Kidney (tissue), 22 donors: Measurements from ENCODE around the gene SCNN1B. TPM values are rescaled to one million over a fixed set of nuclear protein-coding genes. Genes with fewer than 3 reads are reported as not detected.
A peak's percentile ranks its signal among the peaks of the same experiment; 100 is the strongest.
"Not testable (repeated sequence)": the region's sequence is repeated elsewhere in the genome, so short reads cannot be mapped to it uniquely, and the experiment has no call there.

ENCODE experiments used
- DNase-seq, 5 donors: peaks; one replicate each; pipeline ENCODE4 v3.0.0-alpha.2; 2013 to 2020
- FAIRE-seq: peaks from 2 replicates; lab custom pipeline; 2012; peaks lifted over from hg19 to GRCh38; lab: Jason Lieb, UNC
- H3K27ac ChIP-seq, 2 donors: one replicate each; pipeline ENCODE4 v1.7.0; 2013; ENCODE audit warnings: low read depth in 2 of 2, low read length in 2 of 2, inconsistent platforms in 1 of 2
- H3K27me3 ChIP-seq: one replicate; pipeline ENCODE4 v1.7.1; 2013; ENCODE audit warnings: low read length, inconsistent platforms; ENCODE audit not compliant: control insufficient read depth, insufficient read depth
- H3K36me3 ChIP-seq, 3 donors: one replicate each; pipeline versions ENCODE4 v1.7.0 to v1.7.1; 2013; ENCODE audit warnings: low read length in 3 of 3, control low read depth in 1 of 3, inconsistent platforms in 1 of 3; ENCODE audit not compliant: insufficient read depth in 3 of 3, control insufficient read depth in 2 of 3
- H3K4me1 ChIP-seq, 3 donors: one replicate each; pipeline versions ENCODE4 v1.7.0 to v1.7.1; 2013; ENCODE audit warnings: low read length in 3 of 3, inconsistent platforms in 1 of 3, low read depth in 1 of 3; ENCODE audit not compliant: control insufficient read depth in 2 of 3, insufficient read depth in 2 of 3
- H3K4me3 ChIP-seq, 3 donors: one replicate each; pipeline versions ENCODE4 v1.7.0 to v1.8.1; 2013; ENCODE audit warnings: low read length in 3 of 3, control low read depth in 1 of 3, inconsistent platforms in 1 of 3
- H3K9ac ChIP-seq, 3 donors: one replicate each; pipeline versions ENCODE4 v1.7.0 to v1.7.1; 2013; ENCODE audit warnings: low read length in 3 of 3, control low read depth in 1 of 3, inconsistent platforms in 1 of 3
- H3K9me3 ChIP-seq, 3 donors: one replicate each; pipeline versions ENCODE4 v1.7.0 to v1.7.1; 2013; ENCODE audit warnings: low read length in 3 of 3, control low read depth in 1 of 3, inconsistent platforms in 1 of 3; ENCODE audit not compliant: control insufficient read depth in 2 of 3, insufficient read depth in 1 of 3
- intact Hi-C: fragments of 100-400 bp; cut with DNase I; formaldehyde crosslinking; loops from one replicate; pipeline ENCODE4 v1.11.1; 2022
- long read RNA-seq, 10 donors: library from polyadenylated mRNA in 1 of 10; unstranded in 1 of 10; transcript quantifications; one replicate each; pipeline ENCODE4 v2.0.0 and lab custom pipeline, GENCODE V29; 2021 to 2026
- polyA plus RNA-seq: library from polyadenylated mRNA; stranded (reverse); fragments of 350-450 nt; fragmentation: Illumina TruSeq; extraction: RNeasy Lipid Tissue Mini Kit (QIAGEN cat#74804); gene quantifications from one replicate; pipeline ENCODE4 v1.2.3, GENCODE V29; 2014; ENCODE audit warnings: low read depth, low replicate concordance; ENCODE audit not compliant: insufficient read depth
- total RNA-seq: library from RNA; stranded (reverse); fragmentation: NEBNext Ultra II Directional; extraction: Animal tissue kit (Norgen Biotek cat#: 25700); gene quantifications from one replicate; pipeline ENCODE4 v1.2.1, GENCODE V29; 2021
- TF ChIP-seq, protein P1 (sequence below): IDR thresholded peaks from 3 replicates; pipeline ENCODE4 v1.5.1; 2012; ENCODE audit warnings: mild to moderate bottlenecking, moderate library complexity, borderline replicate concordance; ENCODE audit not compliant: insufficient read depth; ENCODE audit errors: extremely low read depth
- donor health status: control.
- donor health status: control.
- donor health status: control.
- donor health status: control.
- donor health status: control.
- donor health status: DM: yes; HTN: yes; CAD: no.
- donor health status: Normal renal cell carcinoma (clear cell type).

Gene SCNN1B, protein sequence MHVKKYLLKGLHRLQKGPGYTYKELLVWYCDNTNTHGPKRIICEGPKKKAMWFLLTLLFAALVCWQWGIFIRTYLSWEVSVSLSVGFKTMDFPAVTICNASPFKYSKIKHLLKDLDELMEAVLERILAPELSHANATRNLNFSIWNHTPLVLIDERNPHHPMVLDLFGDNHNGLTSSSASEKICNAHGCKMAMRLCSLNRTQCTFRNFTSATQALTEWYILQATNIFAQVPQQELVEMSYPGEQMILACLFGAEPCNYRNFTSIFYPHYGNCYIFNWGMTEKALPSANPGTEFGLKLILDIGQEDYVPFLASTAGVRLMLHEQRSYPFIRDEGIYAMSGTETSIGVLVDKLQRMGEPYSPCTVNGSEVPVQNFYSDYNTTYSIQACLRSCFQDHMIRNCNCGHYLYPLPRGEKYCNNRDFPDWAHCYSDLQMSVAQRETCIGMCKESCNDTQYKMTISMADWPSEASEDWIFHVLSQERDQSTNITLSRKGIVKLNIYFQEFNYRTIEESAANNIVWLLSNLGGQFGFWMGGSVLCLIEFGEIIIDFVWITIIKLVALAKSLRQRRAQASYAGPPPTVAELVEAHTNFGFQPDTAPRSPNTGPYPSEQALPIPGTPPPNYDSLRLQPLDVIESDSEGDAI
- total RNA-seq (7.8 TPM), polyA plus RNA-seq (62.9 TPM)
- long read RNA-seq, donor 1 = 0 reads
- long read RNA-seq, donor 2, partial matches to known transcripts = 0 of 2 reads
- long read RNA-seq, donor 2, other reads (novel, unspliced or antisense) = 0 of 2 reads
- long read RNA-seq, donor 3, partial matches to known transcripts = 0 of 2 reads
- long read RNA-seq, donor 3, other reads (novel, unspliced or antisense) = 0 of 2 reads
- long read RNA-seq, donor 4, transcript SCNN1B-202 (13 exons, 2,597 nt) = major isoform, 8 of 8 reads
- long read RNA-seq, donor 4, partial matches to known transcripts = 0 of 8 reads
- long read RNA-seq, donor 4, other reads (novel, unspliced or antisense) = 0 of 8 reads
- long read RNA-seq, donor 5 = 0 reads
- long read RNA-seq, donor 6 = 0 reads
- long read RNA-seq, donor 7, partial matches to known transcripts = 2 of 4 reads
- long read RNA-seq, donor 7, other reads (novel, unspliced or antisense) = 1 of 4 reads
- long read RNA-seq, donor 8, partial matches to known transcripts = 0 of 1 reads
- long read RNA-seq, donor 8, other reads (novel, unspliced or antisense) = 0 of 1 reads
- long read RNA-seq, donor 9 = 0 reads
- long read RNA-seq, donor 10, partial matches to known transcripts = 0 of 1 reads
- long read RNA-seq, donor 10, other reads (novel, unspliced or antisense) = 0 of 1 reads

DNA sequence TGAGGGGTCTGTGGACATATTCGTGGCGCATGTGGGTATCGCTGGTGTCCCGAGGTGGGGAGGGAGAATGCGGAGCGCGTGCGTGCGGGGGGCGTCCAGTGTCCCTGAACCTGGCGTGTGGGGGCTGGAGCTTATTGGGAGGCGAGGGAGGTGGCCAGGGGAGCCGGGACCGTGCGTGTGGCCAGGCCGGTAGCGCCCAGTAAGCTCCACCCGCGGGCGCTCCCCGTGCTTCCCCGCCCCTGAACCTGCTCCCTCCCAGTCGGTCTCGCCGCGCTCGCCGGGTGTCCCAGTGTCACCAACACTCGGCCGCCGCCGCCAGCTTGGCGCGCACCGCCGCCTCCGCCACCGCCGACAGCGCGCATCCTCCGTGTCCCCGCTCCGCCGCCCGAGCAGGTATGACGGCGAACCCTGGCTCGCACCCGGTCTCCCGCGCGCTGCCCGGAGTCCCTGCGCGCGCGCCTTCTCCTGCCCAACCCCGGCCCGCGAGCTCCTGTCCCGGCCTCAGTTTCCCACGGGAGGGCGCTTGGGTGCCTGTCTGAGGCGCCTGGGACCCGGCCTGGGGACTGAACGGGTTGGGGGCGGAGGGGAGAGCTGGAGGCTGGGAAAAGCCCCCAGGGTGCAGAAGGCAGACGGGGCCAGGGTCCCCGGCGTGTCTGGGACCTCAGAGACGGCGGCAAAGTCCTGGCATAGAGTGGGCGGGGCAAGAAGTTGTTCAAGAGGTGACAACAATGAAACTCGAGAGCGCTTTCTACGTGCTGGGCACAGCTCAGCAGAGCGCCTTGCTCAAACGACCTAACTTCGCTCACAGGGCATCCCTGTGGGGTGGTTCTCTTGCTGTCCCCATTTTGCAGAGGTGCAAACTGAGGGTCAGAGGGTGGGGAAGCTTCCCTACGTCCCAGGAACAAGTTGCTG, at the start of gene SCNN1B:
TSS of gene SCNN1B (plus strand) at position 258 of the 912 bp plus-strand sequence. CDS start 46,298 bp downstream, outside the sequence.
- Histone ChIP-seq H3K9me3 (peaks cover 0 to 3% (median 0%) of the 10 kb centered on the region in 3 donors), H3K4me3 (peak within 1 kb of the TSS; percentile 3 to 37 (median 11)), H3K36me3 (no peaks in the 10 kb centered on the region), H3K27me3 (peaks cover 14% of the 10 kb centered on the region), H3K4me1 (no peaks in the 10 kb centered on the region), H3K9ac (no peak within 1 kb of the TSS), H3K27ac (no peak within 1 kb of the TSS)
- DNase-seq = peak; percentile 28 to 73 (median 42)
- FAIRE-seq = no peak
- TF ChIP-seq, protein P1, sequence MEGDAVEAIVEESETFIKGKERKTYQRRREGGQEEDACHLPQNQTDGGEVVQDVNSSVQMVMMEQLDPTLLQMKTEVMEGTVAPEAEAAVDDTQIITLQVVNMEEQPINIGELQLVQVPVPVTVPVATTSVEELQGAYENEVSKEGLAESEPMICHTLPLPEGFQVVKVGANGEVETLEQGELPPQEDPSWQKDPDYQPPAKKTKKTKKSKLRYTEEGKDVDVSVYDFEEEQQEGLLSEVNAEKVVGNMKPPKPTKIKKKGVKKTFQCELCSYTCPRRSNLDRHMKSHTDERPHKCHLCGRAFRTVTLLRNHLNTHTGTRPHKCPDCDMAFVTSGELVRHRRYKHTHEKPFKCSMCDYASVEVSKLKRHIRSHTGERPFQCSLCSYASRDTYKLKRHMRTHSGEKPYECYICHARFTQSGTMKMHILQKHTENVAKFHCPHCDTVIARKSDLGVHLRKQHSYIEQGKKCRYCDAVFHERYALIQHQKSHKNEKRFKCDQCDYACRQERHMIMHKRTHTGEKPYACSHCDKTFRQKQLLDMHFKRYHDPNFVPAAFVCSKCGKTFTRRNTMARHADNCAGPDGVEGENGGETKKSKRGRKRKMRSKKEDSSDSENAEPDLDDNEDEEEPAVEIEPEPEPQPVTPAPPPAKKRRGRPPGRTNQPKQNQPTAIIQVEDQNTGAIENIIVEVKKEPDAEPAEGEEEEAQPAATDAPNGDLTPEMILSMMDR = no peak
- intact Hi-C loops = no loop called here

DNA sequence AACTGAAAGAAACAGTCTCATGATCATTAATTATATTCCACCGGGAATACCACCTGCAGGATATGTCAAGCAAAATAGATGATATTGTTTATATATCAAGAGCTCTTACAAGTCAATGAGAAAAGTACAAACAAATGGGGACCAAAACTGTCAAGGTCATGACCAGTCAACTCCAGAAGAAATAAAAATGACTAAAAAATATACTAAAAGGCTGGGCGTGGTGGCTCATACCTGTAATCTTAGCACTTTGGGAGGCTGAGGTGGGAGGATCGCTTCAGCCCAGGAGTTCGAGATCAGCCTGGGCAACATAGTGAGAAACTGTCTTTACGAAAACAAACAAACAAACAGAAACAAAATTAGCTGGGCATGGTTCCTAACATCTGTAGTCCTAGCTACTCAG, 49.8 kb upstream of the SCNN1B start:
- no peak for FAIRE-seq
- no peak overlapping the region for H3K27ac ChIP-seq
- no peak overlapping the region for H3K9ac ChIP-seq
- intact Hi-C loops = no loop called here
- peaks cover 0 to 7% (median 0%) of the 10 kb centered on the region in 3 donors for H3K9me3 ChIP-seq
- H3K36me3 ChIP-seq = no peaks in the 10 kb centered on the region
- no peaks in the 10 kb centered on the region for H3K27me3 ChIP-seq
- DNase-seq = no peak
- no peaks in the 10 kb centered on the region for H3K4me1 ChIP-seq
- no peak overlapping the region for H3K4me3 ChIP-seq
- TF ChIP-seq, protein P1 = no peak

DNA sequence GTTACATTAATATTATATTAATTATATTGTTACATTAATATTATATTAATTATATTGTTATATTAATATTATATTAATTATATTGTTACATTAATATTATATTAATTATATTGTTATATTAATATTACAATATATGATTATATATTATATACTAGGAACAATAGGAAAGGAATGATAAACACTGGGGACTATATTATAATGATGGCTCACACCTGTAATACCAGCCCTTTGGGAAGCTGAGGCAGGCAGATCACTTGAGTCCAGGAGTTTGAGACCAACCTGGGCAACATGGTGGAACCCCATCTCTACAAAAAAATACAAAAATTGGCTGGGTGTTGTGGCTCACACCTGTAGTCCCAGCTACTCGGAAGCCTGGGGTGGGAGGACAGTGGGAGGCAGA, 48.5 kb upstream of the SCNN1B start:
- DNase-seq, H3K36me3 ChIP-seq, H3K27ac ChIP-seq, FAIRE-seq, H3K4me1 ChIP-seq, H3K4me3 ChIP-seq, intact Hi-C loops, H3K27me3 ChIP-seq, H3K9me3 ChIP-seq, H3K9ac ChIP-seq: not testable (repeated sequence)
